NOMO-1 treated with dmso at 0.1 percent for 144 hours (cell line): Measurements from ENCODE around the gene MINDY1.

Experiments
- DNase-seq: peaks from one replicate; lab custom pipeline; 2025; ENCODE audit not compliant: unreplicated experiment; lab: John Stamatoyannopoulos, UW

The MINDY1 gene

DNA sequence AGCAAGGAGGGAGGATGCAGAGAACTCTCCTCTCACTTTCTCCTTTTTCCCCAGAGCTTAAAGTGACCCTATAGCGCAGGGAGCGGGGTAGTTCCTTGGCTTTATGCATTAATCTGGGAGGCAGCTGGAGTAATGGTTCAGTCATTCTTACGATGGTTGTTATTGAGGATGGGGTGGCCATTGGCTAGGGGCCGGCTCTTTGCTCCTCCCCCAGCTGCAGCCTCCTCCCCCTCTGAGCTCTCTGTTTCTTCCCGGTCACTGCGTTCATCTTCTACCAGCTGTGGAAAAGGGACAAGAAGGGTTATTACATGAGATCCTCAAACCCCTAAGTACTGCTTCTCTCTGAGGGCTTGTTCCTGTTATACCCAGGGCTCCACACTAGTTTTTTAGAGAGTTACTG is 40.7 kb downstream of the MINDY1 start:
- DNase-seq = no peak

DNA sequence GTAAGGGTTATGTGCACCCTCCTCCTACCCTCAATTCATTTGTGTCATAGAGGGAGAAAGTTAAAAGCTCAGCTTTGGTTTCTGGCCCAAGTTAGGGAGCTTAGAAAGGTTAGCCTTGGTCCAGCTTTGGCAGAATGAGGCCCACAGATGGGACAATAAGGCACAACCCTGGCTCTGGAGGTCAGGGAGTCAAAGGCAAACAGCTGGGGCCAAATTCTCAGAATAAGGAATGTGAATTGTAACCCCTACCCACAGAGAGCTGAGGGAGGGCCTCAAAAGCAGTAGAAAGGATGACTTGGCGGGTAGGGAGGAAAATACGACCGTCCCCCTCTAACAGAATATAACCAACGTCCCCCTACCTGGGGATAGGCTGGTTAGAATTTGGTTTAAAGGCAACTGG is 41.1 kb downstream of the MINDY1 start:
- no peak for DNase-seq

DNA sequence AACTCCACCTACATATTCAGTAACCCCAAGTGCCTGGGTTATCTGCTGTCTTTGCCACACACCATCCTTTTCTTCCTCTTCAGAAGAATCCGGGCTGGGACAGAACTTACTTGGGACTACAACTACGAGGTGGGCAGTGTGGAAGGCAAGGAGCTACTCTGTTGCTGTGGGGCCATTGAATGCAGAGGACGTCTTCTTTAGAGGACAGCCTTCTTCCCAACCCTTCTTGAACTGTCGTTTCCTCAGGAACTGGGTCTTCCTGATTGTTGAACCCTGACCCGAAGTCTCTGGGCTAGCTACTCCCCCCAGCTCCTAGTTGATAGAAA is 42.6 kb downstream of the MINDY1 start:
- no peak for DNase-seq

DNA sequence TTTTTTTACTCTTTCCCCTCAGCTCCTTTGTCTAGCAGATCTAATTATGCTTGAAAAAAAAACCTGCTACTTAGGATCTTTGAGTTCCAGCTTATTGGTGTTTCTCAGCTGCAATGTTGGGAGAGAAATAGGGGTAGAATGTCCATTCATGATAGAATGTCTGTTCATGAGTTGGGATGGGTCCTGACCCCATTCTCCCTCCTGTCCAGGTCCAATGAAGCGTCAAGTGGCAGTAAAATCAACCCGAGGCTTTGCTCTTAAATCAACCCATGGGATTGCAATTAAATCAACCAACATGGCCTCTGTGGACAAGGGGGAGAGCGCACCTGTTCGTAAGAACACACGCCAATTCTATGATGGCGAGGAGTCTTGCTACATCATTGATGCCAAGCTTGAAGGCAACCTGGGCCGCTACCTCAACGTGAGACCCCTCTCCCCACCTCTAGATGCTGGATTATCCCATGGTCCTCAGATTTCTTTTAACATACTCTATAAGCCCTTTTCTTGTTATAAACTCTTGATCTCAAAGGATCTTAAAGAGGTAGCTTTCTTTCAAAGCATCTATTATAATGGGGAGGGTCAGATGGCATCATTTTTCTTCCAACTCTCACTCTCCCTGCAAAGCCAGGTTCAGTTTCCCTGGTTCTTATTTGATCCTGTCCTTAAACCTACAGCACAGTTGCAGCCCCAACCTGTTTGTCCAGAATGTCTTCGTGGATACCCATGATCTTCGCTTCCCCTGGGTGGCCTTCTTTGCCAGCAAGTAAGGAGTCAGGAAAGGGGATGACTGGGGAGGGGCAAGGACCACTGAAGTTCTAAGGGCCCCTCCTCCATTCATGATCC is 43.2 kb downstream of the MINDY1 start:
- no peak for DNase-seq

DNA sequence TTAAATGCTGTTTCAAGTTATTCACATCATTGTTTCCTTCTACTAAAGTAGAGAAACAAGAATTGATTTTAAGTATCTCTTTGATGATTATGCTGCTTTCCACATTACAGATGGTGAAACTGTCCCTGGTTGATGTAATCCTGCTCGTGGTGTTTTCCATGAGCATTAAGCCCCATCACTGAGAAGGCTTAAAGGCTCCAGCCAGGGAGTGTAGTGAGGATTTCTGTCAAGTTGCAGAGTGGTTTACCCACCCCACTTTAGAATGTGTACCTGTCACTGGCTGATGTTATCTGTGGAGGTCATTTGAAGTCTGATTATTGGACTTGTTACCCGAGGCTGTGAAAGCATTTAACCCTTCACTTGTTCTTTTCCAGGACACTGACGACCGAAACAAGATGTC is 44.9 kb downstream of the MINDY1 start:
- no peak for DNase-seq

DNA sequence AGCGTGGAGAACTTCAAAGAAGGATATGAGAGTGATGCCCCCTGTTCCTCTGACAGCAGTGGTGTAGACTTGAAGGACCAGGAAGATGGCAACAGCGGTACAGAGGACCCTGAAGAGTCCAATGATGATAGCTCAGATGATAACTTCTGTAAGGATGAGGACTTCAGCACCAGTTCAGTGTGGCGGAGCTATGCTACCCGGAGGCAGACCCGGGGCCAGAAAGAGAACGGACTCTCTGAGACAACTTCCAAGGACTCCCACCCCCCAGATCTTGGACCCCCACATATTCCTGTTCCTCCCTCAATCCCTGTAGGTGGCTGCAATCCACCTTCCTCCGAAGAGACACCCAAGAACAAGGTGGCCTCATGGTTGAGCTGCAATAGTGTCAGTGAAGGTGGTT is 46.1 kb downstream of the MINDY1 start:
- DNase-seq = no peak

DNA sequence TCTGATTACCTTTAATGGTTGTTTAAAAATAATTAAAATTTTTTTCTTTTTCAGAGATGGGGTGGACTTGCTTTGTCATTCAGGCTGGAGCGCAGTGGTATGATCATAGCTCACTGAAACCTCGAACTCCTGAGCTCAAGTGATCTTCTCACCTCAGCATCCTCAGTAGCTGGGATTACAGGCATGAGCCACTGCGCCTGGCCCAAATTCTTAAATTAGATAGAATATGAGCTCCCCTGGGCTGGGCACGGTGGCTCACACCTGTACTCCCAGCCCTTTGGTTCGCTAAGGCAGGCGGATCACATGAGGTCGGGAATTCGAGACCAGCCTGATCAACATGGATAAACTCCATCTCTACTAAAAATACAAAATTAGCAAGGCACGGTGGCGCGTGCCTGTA is 49.0 kb downstream of the MINDY1 start:
- no peak for DNase-seq

DNA sequence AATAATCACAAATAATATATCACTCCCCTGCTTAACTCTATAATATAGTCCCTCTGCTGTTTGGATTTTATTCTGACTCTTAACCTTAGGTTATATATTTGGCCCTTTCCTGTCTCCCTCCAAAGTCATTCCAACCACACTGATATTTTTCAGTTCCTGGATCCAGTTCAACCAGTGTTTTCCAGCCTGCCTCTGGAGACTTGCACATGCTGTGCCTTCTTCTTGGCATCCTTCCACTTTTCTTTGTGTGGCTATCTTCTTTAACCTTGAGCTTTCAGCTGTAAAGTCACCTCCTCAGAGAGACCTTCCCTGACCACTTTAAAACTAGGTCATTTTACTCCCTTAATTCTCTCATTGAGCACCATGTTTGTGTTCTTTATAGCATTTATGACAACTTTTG is 51.4 kb downstream of the MINDY1 start:
- DNase-seq = no peak

DNA sequence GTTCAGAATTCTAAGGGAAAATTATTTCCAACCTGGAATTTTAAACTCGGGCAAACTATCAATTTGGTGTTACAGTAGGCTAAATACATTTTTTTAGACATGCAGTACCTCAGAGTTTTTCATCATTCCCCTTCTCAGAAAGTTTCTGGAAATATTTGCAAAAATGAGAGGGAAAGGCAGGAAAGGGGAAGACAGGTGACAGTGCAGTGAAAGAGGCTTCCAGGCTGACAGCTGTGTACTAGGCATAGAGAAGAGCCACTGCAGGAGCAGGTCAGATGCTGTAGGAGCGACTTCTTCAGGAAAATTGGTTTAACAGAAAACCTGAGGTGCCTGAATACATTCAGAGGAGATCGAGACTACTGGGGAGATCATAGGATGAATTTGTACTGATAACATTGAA is 52.0 kb downstream of the MINDY1 start:
- DNase-seq = no peak
